GM23248 (cell line): ENCODE data around the gene TMEM237. TPM values are rescaled to one million over a fixed set of nuclear protein-coding genes. Genes with fewer than 3 reads are reported as not detected.
A peak's percentile ranks its signal among the peaks of the same experiment; 100 is the strongest.

ENCODE experiments used
- DNase-seq: peaks from one replicate; pipeline ENCODE4 v3.0.0-alpha.2; 2015
- H2AFZ ChIP-seq: fragments of 200-600 bp; sonication (generic); 2 replicates; pipeline ENCODE4 v1.6.1; 2016; ENCODE audit warnings: antibody characterized with exemption
- H3F3A ChIP-seq: fragments of 200-600 bp; sonication (generic); 2 replicates; pipeline ENCODE4 v1.6.1; 2016; ENCODE audit warnings: mild to moderate bottlenecking, antibody characterized with exemption, mixed run types; ENCODE audit not compliant: insufficient read depth
- H3K27ac ChIP-seq: fragments of 200-600 bp; sonication (generic); 2 replicates; pipeline ENCODE4 v1.5.1; 2016; ENCODE audit warnings: mild to moderate bottlenecking
- H3K27me3 ChIP-seq: fragments of 200-600 bp; sonication (generic); replicated peaks from 2 replicates; pipeline ENCODE4 v1.6.1; 2016; ENCODE audit warnings: mild to moderate bottlenecking; ENCODE audit not compliant: insufficient read depth
- H3K36me3 ChIP-seq: fragments of 200-600 bp; sonication (generic); 2 replicates; pipeline ENCODE4 v1.6.1; 2016; ENCODE audit warnings: low read depth, mild to moderate bottlenecking
- H3K4me1 ChIP-seq: fragments of 200-600 bp; sonication (generic); 2 replicates; pipeline ENCODE4 v1.6.1; 2016; ENCODE audit warnings: mild to moderate bottlenecking; ENCODE audit not compliant: insufficient read depth
- H3K4me2 ChIP-seq: fragments of 200-600 bp; sonication (generic); one replicate; pipeline ENCODE4 v1.6.1; 2016; ENCODE audit warnings: mild to moderate bottlenecking; ENCODE audit not compliant: unreplicated experiment
- H3K4me3 ChIP-seq: fragments of 200-600 bp; sonication (generic); 2 replicates; pipeline ENCODE4 v1.5.1; 2016; ENCODE audit warnings: mild to moderate bottlenecking
- H3K79me2 ChIP-seq: fragments of 200-600 bp; sonication (generic); 2 replicates; pipeline ENCODE4 v1.6.1; 2016; ENCODE audit warnings: mild to moderate bottlenecking; ENCODE audit not compliant: insufficient read depth
- H3K9ac ChIP-seq: fragments of 200-600 bp; sonication (generic); 2 replicates; pipeline ENCODE4 v1.6.1; 2016; ENCODE audit warnings: mild to moderate bottlenecking
- H3K9me2 ChIP-seq: fragments of 200-600 bp; sonication (generic); 2 replicates; pipeline ENCODE4 v1.6.1; 2016; ENCODE audit warnings: mixed run types, mild to moderate bottlenecking, moderate library complexity; ENCODE audit not compliant: insufficient read depth
- H3K9me3 ChIP-seq: fragments of 200-600 bp; sonication (generic); one replicate; pipeline ENCODE4 v1.6.1; 2017; ENCODE audit warnings: low read depth
- H4K20me1 ChIP-seq: fragments of 200-600 bp; sonication (generic); 2 replicates; pipeline ENCODE4 v1.6.0; 2016; ENCODE audit not compliant: insufficient read depth
- EZH2 ChIP-seq: fragments of 200-600 bp; sonication (generic); IDR thresholded peaks from 2 replicates; pipeline ENCODE4 v1.6.1; 2018; ENCODE audit warnings: antibody characterized with exemption, mild to moderate bottlenecking; ENCODE audit not compliant: insufficient read depth, poor library complexity, severe bottlenecking
- EZH2phosphoT487 ChIP-seq: fragments of 200-600 bp; sonication (generic); IDR thresholded peaks from 2 replicates; pipeline ENCODE4 v1.6.1; 2018; ENCODE audit warnings: antibody characterized with exemption, moderate library complexity, mild to moderate bottlenecking, low read depth; ENCODE audit not compliant: insufficient read depth
- WGBS, 2 experiments: methylation state at CpG; one replicate each; pipeline ENCODE4 v1.1.6; 2015 to 2017; ENCODE audit warnings: low lambda C conversion rate in 2 of 2, low coverage in 1 of 2; ENCODE audit errors: missing lambda C conversion rate in 2 of 2; 5-methylcytosine and 5-hydroxymethylcytosine counted together
- in situ Hi-C: fragments of 300-500 bp; cut with MboI; formaldehyde crosslinking; loops from 2 replicates; pipeline ENCODE4 v1.15.0; 2020
- polyA plus RNA-seq: library from polyadenylated mRNA; unstranded; fragments of >200 nt; fragmentation: Nextera tagmentation; extraction: Ambion mirVana; gene quantifications from 2 replicates; pipeline ENCODE4 v1.2.1, GENCODE V29; 2016
- total RNA-seq: library from RNA; depleted of rRNA; stranded (reverse); fragments of >200 nt; shearing (Covaris generic); gene quantifications from 2 replicates; pipeline ENCODE4 v1.2.3, GENCODE V29; 2014

Gene TMEM237
- total and polyA plus RNA-seq, 2 experiments from 2014 or later: 77.5 to 95.5 TPM

DNA sequence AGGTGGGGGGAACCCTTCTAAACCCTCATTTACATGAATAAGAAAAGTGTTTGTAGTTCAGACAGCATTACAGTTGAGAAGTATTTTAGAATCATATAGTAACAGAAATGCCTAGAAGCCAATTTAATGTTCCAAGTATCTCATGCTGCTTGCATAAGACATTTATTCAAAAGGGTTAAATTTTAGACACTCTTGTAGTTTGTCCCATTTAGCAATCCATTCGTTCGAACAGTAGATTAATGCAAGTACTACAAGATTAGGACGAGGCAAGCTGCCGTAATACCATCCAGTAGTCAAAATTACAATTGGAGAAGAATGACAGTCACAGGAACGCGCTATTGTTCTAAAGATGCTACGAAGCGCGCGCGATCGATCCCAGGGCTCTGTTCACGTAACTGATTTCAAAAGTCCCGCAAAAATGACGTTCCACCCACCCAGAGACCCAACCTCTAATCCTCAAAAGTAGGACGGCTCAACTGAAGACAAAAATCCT, 1.2 kb downstream of the TMEM237 start:
- H3K9ac ChIP-seq: peak overlapping the region; percentile 99
- peak overlapping the region; percentile 87 for H2AFZ ChIP-seq
- peaks cover 15% of the 10 kb centered on the region; the same call in 1 of the 2 replicates for H3F3A ChIP-seq
- no peaks in the 10 kb centered on the region for H3K9me2 ChIP-seq
- no peak for TF ChIP-seq EZH2
- TF ChIP-seq EZH2phosphoT487: no peak
- H3K4me2 ChIP-seq: peak overlapping the region; percentile 94
- H4K20me1 ChIP-seq: no peaks in the 10 kb centered on the region
- H3K27me3 ChIP-seq: no peaks in the 10 kb centered on the region
- WGBS, 2 experiments: 1% methylated on average over 16 of the region's 16 CpGs
- H3K79me2 ChIP-seq: peaks cover 45% of the 10 kb centered on the region
- in situ Hi-C loops: no loop called here
- peaks cover 12% of the 10 kb centered on the region; the same call in 1 of the 2 replicates for H3K36me3 ChIP-seq
- no peak for DNase-seq
- peaks cover 15% of the 10 kb centered on the region for H3K4me1 ChIP-seq
- no peaks in the 10 kb centered on the region for H3K9me3 ChIP-seq
- H3K27ac ChIP-seq: peak overlapping the region; percentile 96
- peak overlapping the region; percentile 91 for H3K4me3 ChIP-seq

DNA sequence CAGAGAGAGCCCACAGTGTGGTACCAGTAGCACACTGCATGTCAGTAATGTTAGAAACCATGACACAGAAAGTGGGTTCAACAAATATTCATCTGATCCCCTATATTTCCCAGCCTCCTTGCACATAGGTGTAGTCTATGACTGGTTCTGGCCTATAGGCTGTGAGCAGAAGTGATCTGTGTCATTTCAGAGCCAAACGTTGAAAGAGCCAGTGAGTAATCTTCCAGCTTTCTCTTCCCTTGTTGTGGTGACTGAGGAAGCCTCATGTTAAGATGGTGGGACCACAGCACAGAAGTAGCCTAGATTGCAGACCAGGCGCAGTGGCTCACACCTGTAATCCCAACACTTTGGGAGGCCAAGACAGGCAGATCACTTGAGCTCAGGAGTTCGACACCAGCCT, 4.1 kb downstream of the TMEM237 start:
- no peak overlapping the region for H3K4me3 ChIP-seq
- no peak overlapping the region for H3K9ac ChIP-seq
- no peak overlapping the region for H2AFZ ChIP-seq
- DNase-seq: peak; percentile 22
- H3K27ac ChIP-seq: no peak overlapping the region
- peaks cover 8% of the 10 kb centered on the region; the same call in 1 of the 2 replicates for H3F3A ChIP-seq
- H3K9me2 ChIP-seq: no peaks in the 10 kb centered on the region
- in situ Hi-C loops: no loop called here
- peaks cover 45% of the 10 kb centered on the region for H3K79me2 ChIP-seq
- WGBS, 2 experiments: 68 to 74% methylated on average over 3 of the region's 3 CpGs
- no peaks in the 10 kb centered on the region for H4K20me1 ChIP-seq
- H3K27me3 ChIP-seq: no peaks in the 10 kb centered on the region
- no peak for TF ChIP-seq EZH2
- no peak for TF ChIP-seq EZH2phosphoT487
- H3K4me1 ChIP-seq: peaks cover 8% of the 10 kb centered on the region
- H3K36me3 ChIP-seq: peaks cover 34% of the 10 kb centered on the region
- no peak overlapping the region for H3K4me2 ChIP-seq
- no peaks in the 10 kb centered on the region for H3K9me3 ChIP-seq

DNA sequence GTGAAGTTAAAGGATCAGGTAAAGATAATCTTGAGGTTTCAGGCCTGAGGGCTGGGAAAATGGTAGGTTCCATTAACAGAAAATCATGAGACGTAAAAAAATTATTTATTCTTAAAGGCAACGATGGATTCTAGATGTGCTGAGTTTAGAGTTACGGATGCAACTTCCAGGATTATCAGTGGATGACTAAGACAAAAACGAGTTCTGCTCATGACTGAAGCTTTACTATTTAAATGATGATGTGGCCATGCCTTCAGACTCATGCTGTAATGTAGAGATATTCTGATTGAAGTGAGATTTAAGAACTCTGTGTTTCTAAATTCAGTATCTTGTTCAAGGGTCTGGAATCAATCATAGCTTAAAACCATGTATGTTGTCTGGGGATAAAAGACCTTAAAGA, 5.0 kb downstream of the TMEM237 start:
- WGBS, 2 experiments: 70 to 72% methylated on average over 4 of the region's 4 CpGs
- no peaks in the 10 kb centered on the region for H3K27me3 ChIP-seq
- H4K20me1 ChIP-seq: no peaks in the 10 kb centered on the region
- H3K79me2 ChIP-seq: peaks cover 45% of the 10 kb centered on the region
- TF ChIP-seq EZH2 (no peak), EZH2phosphoT487 (no peak)
- no peak overlapping the region for H2AFZ ChIP-seq
- H3K4me1 ChIP-seq: no peaks in the 10 kb centered on the region
- H3K4me2 ChIP-seq: no peak overlapping the region
- no peak overlapping the region for H3K9ac ChIP-seq
- H3K4me3 ChIP-seq: no peak overlapping the region
- peaks cover 38% of the 10 kb centered on the region for H3K36me3 ChIP-seq
- H3K9me2 ChIP-seq: no peaks in the 10 kb centered on the region
- in situ Hi-C loops: no loop called here
- no peak overlapping the region for H3K27ac ChIP-seq
- H3F3A ChIP-seq: no peaks in the 10 kb centered on the region
- no peaks in the 10 kb centered on the region for H3K9me3 ChIP-seq
- no peak for DNase-seq

- Histone ChIP-seq H3K9me3 (no peaks in the 10 kb centered on the region), H3K4me2 (no peak overlapping the region), H3F3A (peaks cover 14% of the 10 kb centered on the region), H3K9me2 (no peaks in the 10 kb centered on the region), H3K9ac (no peak overlapping the region), H3K4me1 (peaks cover 4% of the 10 kb centered on the region), H3K79me2 (0 out of 2 replicates have a peak, but pooled peaks cover 5% of the 10 kb centered on the region), H2AFZ (no peak overlapping the region), H3K27me3 (no peaks in the 10 kb centered on the region), H4K20me1 (no peaks in the 10 kb centered on the region), H3K27ac (no peak overlapping the region), H3K36me3 (peaks cover 80% of the 10 kb centered on the region), H3K4me3 (no peak overlapping the region)
- in situ Hi-C loops: no loop called here
- TF ChIP-seq EZH2 (no peak), EZH2phosphoT487 (no peak)
- 69 to 70% methylated on average over 4 of the region's 4 CpGs for WGBS, 2 experiments
- DNase-seq: no peak
Observed at GRCh38 chr2:201633661-201634249, 9.5 kb downstream of the TMEM237 start.
